Esophagus squamous epithelium (tissue), 4 donors: Measurements from ENCODE around the gene UBE2G2.

Experiments
- POLR2A ChIP-seq, 4 donors: fragments of 450-650 bp; IDR thresholded peaks; one replicate each; pipeline ENCODE4 v1.6.1; 2017; ENCODE audit warnings: antibody characterized with exemption in 4 of 4, mild to moderate bottlenecking in 4 of 4, moderate library complexity in 3 of 4
- TF ChIP-seq, protein P1 (sequence below), 6 experiments: fragments of 450-650 bp in 4 of 6; fragments of 200-600 bp in 2 of 6; sonication (generic) in 2 of 6; IDR thresholded peaks; one replicate each; pipeline ENCODE4 v1.5.1; 2016 to 2019; ENCODE audit warnings: antibody characterized with exemption in 6 of 6, mild to moderate bottlenecking in 4 of 6, moderate library complexity in 4 of 6

DNA sequence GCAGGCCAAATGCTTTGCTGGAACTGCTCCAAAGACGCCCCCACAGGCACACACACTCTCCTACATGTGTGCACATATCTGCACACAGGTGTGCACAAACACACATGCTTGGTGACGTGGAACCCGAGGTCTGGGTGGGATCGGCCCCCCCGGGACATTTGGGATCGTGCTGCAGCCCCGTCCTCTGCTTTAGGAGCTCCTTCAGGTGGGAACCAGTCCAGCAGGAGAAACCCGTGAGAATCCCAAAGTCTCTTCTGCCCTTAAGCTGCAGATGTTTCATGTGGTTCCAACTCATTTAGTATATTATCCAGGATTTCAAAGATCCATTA lies 38.6 kb downstream of the UBE2G2 start:
- TF ChIP-seq, protein P1, sequence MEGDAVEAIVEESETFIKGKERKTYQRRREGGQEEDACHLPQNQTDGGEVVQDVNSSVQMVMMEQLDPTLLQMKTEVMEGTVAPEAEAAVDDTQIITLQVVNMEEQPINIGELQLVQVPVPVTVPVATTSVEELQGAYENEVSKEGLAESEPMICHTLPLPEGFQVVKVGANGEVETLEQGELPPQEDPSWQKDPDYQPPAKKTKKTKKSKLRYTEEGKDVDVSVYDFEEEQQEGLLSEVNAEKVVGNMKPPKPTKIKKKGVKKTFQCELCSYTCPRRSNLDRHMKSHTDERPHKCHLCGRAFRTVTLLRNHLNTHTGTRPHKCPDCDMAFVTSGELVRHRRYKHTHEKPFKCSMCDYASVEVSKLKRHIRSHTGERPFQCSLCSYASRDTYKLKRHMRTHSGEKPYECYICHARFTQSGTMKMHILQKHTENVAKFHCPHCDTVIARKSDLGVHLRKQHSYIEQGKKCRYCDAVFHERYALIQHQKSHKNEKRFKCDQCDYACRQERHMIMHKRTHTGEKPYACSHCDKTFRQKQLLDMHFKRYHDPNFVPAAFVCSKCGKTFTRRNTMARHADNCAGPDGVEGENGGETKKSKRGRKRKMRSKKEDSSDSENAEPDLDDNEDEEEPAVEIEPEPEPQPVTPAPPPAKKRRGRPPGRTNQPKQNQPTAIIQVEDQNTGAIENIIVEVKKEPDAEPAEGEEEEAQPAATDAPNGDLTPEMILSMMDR (IDR thresholded peaks at IDR 0.05): no peak
- no peak for TF ChIP-seq POLR2A (IDR thresholded peaks at IDR 0.05)
